GM19372 (cell line): ENCODE data around the gene TMEM247.

Source experiments
- ATAC-seq: cut with Tn5 transposase; IDR thresholded peaks from one replicate; pipeline ENCODE4 v1.9.1; 2021; ENCODE audit warnings: mild to moderate bottlenecking, low read depth, moderate library complexity; ENCODE audit not compliant: unreplicated experiment

Gene TMEM247

GRCh38 chr2:46479265-46479664, at the start of gene TMEM247:
Gene TMEM247 (plus strand): TSS chr2:46479565.
- no peak for ATAC-seq

DNA sequence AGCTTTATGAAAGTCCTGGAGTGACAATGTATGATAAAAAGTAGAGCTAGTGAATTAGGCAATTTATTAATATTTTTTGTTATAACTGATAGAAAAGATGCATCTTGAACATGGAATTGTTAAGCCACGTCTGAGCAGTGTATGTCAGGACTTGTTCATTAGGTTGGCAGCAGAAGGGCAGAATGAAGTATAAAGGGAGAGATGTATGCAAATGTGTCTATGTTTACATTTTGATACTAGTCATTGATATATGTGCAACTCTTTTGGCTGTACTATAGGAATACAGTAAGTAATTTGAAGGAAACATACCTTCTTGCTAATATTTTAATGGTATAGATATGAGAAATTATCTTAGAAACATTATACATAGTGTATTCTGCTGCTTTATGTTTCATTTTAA, 49.0 kb upstream of the TMEM247 start:
- no peak for ATAC-seq

DNA sequence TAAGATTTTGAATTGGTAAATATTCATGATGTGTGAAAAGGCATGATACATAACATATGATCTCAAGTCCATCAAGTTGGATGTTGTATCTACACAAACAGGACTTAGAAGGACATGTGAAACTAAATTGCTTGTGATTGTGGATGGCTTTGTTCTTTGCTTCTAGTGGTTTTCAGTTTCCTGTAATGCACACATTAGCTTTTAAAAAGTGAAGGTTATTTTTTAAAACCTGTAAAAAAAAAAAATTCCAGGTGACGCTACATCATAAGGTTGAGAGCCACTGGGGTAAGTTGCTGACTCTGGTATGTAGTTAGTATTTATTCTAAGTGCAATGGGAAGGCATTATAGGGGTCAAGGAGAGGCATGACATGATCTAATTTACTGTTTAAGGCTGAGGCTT, 48.4 kb upstream of the TMEM247 start:
- ATAC-seq, result no peak

GRCh38 chr2:46431481-46432235, 47.7 kb upstream of the TMEM247 start:
- ATAC-seq, result no peak

DNA sequence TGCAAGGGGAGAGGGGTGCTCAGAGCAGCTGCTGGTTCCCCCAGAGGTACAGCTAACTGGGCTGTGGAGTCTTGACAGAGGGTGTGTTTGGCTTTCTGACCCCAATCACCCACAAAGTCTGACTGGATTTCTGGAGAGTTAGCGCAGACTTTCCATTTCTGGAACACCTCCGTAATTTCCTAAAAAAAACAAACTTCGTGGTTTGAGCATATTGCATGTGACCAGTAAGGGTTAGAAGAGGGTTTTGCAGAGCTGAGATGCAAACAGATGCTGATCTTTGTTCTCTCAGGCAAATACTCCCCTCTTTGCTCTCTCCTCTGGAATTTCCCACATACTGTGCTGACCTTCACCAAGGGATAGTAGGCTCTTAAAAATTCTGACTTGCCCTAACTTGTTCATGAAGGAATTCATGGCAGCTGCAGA, 44.5 kb upstream of the TMEM247 start:
- ATAC-seq, result no peak

- ATAC-seq, result no peak
Measured at GRCh38 chr2:46435353-46435752, 44.0 kb upstream of the TMEM247 start.

- ATAC-seq, result no peak
Measured at GRCh38 chr2:46435796-46436360, 43.5 kb upstream of the TMEM247 start.

GRCh38 chr2:46436800-46437199, 42.6 kb upstream of the TMEM247 start:
- ATAC-seq, result no peak

- no peak for ATAC-seq
Measured at GRCh38 chr2:46438102-46438501, 41.3 kb upstream of the TMEM247 start.

DNA sequence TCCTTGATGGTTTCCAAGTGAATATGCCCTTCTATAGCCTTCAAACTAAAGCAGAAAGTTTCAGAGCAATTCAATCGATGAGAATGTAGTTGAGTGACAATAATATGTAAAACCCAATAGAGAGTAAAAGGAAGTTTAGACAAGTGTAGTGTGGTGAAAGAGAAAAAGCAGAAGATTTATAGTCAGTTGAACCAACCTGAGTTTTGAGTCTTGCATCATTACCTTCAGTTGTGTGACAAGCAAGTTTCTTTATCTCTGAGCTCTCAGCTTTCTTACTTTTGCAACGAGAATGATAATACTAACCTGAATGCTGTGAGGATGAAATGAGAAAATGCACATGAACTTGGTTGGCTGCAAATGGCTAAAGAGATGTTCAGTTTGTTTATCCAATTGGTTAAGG, 40.6 kb upstream of the TMEM247 start:
- ATAC-seq, result no peak

DNA sequence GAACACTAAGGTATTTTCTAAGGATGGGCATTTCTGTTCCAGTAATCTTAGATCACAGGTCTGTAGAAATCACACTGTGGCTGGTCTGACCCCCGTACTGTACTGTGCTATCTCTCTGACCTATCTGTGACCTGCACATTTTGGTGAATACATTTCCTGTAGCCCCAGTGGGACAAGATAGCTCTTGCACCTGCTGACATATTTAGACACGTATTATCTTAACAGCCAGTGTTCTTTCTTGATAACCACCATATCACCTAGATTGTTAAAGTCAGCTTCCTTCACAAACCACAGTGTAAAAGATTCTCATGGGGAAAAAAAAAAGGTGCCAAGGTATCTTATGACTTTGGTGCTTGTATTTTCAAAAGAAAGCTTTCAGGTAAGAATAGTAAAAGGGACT, 39.8 kb upstream of the TMEM247 start:
- ATAC-seq, result no peak

DNA sequence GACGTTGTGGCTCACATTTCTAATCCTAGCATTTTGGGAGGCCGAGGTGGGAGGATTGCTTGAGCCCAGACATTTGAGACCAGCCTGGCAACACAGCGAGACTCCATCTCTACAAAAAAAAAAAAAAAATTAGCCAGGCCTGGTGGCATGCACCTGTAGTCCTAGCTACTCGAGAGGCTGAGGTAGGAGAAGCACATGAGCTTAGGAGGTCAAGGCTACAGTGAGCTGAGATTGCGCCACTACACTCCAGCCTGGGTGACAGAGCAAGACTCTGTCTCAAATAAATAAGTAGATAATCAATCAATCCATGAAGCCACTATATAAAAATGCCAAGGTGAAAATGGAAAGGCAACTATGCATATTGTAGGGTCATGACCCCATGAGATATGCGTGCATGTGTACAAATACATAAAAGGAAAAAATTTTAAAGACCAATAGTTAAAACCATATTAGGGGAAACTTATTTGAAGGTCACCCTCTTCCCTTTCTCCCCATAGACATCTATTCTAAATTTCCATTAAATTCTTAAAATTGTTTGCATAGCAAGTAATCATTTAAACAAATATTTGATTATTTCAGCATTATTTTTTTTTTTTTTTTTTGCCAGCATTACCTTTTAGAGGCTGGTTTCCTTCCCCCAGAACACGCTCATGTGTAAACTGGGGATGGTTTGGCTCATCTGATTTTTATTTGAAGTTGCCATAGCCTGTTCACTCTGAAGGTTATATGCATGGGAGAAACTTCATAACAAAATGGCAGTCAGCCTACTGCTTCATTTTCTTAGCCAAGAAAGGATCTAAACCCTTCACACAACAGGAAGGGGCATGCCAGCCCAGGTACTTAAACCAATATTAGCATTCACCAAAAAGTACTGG, 37.3 kb upstream of the TMEM247 start:
- no peak for ATAC-seq

DNA sequence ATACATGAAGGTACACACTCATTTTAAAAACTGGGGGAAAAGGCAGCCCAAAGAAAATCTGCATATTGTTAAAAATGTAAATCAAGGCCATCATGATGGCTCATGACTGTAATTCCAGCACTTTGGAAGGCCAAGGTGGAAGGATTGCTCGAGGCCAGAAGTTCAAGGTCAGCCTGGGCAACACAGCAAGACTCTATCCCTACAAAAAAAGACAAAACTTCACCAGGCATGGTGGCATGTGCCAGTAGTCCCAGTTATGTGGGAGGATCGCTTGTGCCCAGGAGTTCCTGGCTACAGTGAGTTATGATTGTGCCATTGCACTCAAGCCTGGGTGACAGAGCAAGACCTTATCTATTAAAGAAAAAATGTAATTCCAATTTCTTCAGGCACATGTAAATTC, 34.6 kb upstream of the TMEM247 start:
- ATAC-seq, result no peak

DNA sequence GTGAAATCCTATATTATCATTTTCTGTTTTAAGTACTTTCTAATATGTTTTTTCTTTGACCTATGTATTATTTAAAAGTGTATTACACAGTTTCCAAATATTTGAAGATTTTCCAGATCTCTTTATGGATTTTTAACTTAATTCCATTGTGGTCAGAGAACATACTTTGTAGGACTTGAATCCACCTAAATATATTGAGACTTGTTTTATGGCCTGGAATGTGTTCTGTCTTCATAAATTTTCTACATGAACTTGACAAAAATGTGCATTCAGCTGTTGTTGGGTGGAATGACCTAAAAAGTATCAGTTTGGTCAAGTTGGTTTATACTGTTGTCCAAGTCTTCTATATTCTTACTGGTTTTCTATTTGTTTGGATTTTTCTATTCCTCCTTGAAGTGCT, 33.8 kb upstream of the TMEM247 start:
- no peak for ATAC-seq

- ATAC-seq, result no peak
Measured at GRCh38 chr2:46446871-46447568, 32.3 kb upstream of the TMEM247 start.

DNA sequence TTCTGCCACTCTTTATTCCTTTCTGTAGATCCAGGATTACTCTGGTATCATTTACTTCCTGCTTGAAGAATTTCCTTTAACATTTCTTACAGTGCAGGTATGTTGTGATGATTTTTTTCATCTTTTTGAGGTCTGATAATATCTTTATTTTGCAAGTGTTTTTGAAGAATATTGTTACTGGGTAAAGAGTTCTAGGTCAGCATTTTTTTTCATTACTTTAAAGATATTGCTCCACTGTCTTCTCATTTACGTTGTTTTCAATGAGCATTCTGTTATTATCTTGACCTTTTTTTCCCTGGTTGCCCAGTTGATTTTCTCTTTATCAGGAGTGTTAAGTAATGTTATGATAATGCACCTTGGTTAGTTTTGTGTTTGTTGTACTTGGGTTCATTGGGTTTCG, 31.7 kb upstream of the TMEM247 start:
- ATAC-seq, result no peak

DNA sequence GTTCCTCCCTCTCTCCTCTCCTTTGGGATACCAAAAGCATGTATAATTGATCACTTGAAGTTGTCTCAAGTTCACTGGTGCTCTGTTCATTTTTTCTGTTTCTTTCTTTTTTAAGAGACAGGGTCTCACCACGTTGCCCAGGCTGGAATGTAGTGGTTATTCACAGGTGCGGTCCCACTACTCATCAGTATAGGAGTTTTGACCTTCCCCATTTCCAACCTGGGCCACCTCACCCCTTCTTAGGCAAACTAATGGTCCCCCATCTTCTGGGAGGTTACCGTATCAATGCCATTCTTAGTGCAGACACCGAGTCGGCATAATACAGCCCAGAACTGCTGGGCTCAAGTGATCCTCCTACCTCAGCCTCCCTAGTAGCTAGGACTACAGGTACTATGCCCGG, 31.3 kb upstream of the TMEM247 start:
- no peak for ATAC-seq

GRCh38 chr2:46448641-46449040, 30.7 kb upstream of the TMEM247 start:
- ATAC-seq, result no peak

GRCh38 chr2:46449700-46450099, 29.7 kb upstream of the TMEM247 start:
- no peak for ATAC-seq

DNA sequence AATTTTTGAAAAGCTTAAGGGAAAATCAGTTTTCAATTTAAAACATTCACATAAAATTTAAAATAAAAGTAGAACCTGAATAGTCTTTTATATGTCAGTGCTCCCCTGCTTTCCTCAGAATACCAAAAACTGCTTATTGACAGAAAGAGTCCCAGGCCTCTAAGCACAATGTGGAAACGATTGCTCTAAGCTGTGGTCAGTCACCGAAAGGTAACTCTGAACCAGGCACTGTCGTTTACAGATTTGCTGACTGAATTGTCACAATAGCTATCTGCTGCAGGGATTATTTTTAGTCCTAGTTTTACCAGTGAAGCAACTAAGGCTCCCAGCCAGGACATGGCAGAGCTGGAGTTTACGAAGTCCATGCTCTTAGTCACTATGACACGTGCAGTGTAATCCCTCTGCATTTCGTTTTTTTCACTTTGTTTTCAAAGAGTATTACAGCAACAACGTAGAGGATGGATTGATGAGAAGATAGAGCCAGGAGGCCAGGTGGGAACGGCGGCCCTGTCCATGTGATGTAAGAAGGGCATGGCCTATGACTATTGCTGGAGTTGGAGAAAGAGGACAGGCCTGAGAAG, 28.1 kb upstream of the TMEM247 start:
- no peak for ATAC-seq

DNA sequence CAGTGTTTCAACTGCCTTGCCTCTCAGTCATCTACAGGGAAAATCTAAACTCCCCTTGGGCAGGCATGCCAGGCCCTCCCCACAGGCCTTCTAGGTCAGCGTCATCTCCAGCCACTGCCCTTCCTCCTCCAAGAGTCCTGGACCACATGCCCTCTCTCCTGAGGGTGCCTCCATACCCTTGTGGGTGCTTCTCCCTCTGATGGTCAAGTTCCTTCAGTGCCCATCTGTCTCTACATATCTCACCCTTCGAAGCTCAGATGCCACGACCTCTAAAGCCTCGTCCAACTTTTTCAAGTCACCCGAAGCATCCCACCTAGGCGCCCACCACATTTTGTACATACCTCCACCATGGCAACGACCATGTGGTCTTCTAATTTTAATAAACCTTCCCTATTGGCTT, 22.6 kb upstream of the TMEM247 start:
- no peak for ATAC-seq
